WTC11 (cell line): ENCODE data around the gene TMEM258. TPM values are rescaled to one million over a fixed set of nuclear protein-coding genes. Genes with fewer than 3 reads are reported as not detected.

Experiments
- ATAC-seq: fragments of 200-7000 bp; cut with Tn5 transposase; 2 replicates; pipeline ENCODE4 v1.10.0; 2021; ENCODE audit warnings: mild to moderate bottlenecking, moderate library complexity
- CTCF ChIA-PET: fragments of 300-600 bp; sonication (Branson Sonifier 250); formaldehyde crosslinking; loops from one replicate; lab custom pipeline; 2021; ENCODE audit warnings: antibody characterized with exemption; lab: Charles Lee
- POLR2A ChIA-PET: fragments of 350-600 bp; sonication (Branson Sonifier 250); formaldehyde crosslinking; loops from one replicate; lab custom pipeline; 2021; ENCODE audit warnings: antibody characterized with exemption; lab: Charles Lee
- DNase-seq: peaks from one replicate; pipeline ENCODE4 v3.0.0; 2021; ENCODE audit warnings: low spot score
- H3K27ac Mint-ChIP-seq: 2 replicates; pipeline ENCODE4 v1.8.0; 2021; ENCODE audit warnings: mixed read lengths
- H3K27me3 Mint-ChIP-seq: 2 replicates; pipeline ENCODE4 v1.8.0; 2021; ENCODE audit warnings: low read depth, mild to moderate bottlenecking, moderate library complexity, mixed read lengths
- H3K36me3 Mint-ChIP-seq: 2 replicates; pipeline ENCODE4 v1.8.0; 2021; ENCODE audit warnings: mixed read lengths
- H3K4me1 Mint-ChIP-seq: 2 replicates; pipeline ENCODE4 v1.8.0; 2022; ENCODE audit warnings: mixed read lengths
- H3K4me3 Mint-ChIP-seq: 2 replicates; pipeline ENCODE4 v1.8.0; 2021; ENCODE audit warnings: mild to moderate bottlenecking, moderate library complexity, mixed read lengths
- H3K9me3 Mint-ChIP-seq: 2 replicates; pipeline ENCODE4 v1.8.0; 2021; ENCODE audit warnings: mixed read lengths
- E2F1 ChIP-seq: sonication (generic); formaldehyde crosslinking; IDR thresholded peaks from 2 replicates; pipeline ENCODE4 v1.8.0; 2022; ENCODE audit warnings: mild to moderate bottlenecking, missing genetic modification reagents
- ELF4 ChIP-seq: sonication (generic); formaldehyde crosslinking; IDR thresholded peaks from 2 replicates; pipeline ENCODE4 v1.8.1; 2022; ENCODE audit warnings: low read depth, mild to moderate bottlenecking, moderate library complexity, missing genetic modification reagents
- FOXP1 ChIP-seq: sonication (generic); formaldehyde crosslinking; IDR thresholded peaks from 2 replicates; pipeline ENCODE4 v1.8.0; 2022; ENCODE audit warnings: missing genetic modification reagents, mild to moderate bottlenecking, moderate library complexity, borderline replicate concordance
- GABPB1 ChIP-seq: sonication (generic); formaldehyde crosslinking; IDR thresholded peaks from 2 replicates; pipeline ENCODE4 v1.8.1; 2023; ENCODE audit warnings: mild to moderate bottlenecking, missing genetic modification reagents
- NR1H2 ChIP-seq: sonication (generic); formaldehyde crosslinking; IDR thresholded peaks from 2 replicates; pipeline ENCODE4 v1.9.0; 2021; ENCODE audit warnings: mild to moderate bottlenecking, moderate library complexity, missing genetic modification reagents
- PRDM15 ChIP-seq: sonication (generic); formaldehyde crosslinking; IDR thresholded peaks from 2 replicates; pipeline ENCODE4 v1.8.0; 2022; ENCODE audit warnings: missing genetic modification reagents
- PRRX2 ChIP-seq: fragments of 250-450 bp; sonication (Bioruptor Pico); IDR thresholded peaks from 2 replicates; pipeline ENCODE4 v1.8.0; 2021; ENCODE audit warnings: mild to moderate bottlenecking
- ZNF263 ChIP-seq: sonication (generic); formaldehyde crosslinking; IDR thresholded peaks from 2 replicates; pipeline ENCODE4 v1.8.1; 2022; ENCODE audit warnings: low read depth, mild to moderate bottlenecking, moderate library complexity, missing genetic modification reagents
- ZNF425 ChIP-seq: fragments of 250-450 bp; sonication (Bioruptor Pico); conservative IDR thresholded peaks from 2 replicates; pipeline ENCODE4 v1.9.0; 2021; ENCODE audit warnings: mild to moderate bottlenecking
- ZNF532 ChIP-seq: fragments of 250-450 bp; sonication (Bioruptor Pico); IDR thresholded peaks from 2 replicates; pipeline ENCODE4 v1.9.0; 2021; ENCODE audit warnings: mild to moderate bottlenecking, borderline replicate concordance
- total RNA-seq: library from RNA; stranded (reverse); gene quantifications from 3 replicates; pipeline ENCODE4 v1.2.3, GENCODE V29; 2021
- TF ChIP-seq, protein P1 (sequence below): sonication (generic); formaldehyde crosslinking; IDR thresholded peaks from 2 replicates; pipeline ENCODE4 v1.8.1; 2023; ENCODE audit warnings: mild to moderate bottlenecking, missing genetic modification reagents
- TF ChIP-seq, protein P2 (sequence below): fragments of 200-600 bp; IDR thresholded peaks from 2 replicates; pipeline ENCODE4 v1.8.0; 2022; ENCODE audit warnings: antibody characterized with exemption

Gene TMEM258
- total RNA-seq, 1 experiment from 2014 or later: 175 TPM

DNA sequence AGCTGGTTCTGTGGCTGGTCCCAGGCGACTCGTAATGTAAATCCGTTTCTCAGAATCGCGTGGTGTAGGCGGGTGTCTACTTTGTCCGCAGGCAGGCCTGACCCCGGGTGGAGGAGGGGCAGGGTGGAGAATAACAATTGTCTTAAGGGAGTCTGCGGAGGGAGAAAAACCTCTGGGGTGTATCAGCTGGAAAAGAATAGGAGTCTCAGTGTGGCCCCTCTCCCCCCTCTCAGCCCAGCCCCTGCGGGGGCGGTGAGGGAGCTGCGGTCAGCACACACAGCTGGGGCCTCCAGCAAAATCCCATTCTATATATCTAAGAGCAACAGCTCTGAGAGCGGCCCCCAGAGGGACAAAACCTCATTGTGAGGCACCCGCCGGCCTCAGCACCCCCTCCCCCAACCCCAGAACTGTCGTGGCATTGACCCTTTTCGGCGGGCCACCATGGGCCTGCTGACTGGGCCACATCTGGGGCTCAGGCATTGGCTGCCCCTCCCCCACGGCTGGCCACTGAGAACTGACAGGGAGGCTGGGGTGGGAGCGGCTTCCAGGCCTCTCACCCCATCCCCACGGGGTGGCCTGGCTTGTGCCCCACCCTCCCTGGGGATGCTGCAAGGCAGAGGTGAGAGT is 42.7 kb downstream of the TMEM258 start:
- POLR2A ChIA-PET: no interaction called here
- peaks cover 15% of the 10 kb centered on the region for H3K4me1 Mint-ChIP-seq

GRCh38 chr11:61747967-61748285 is 44.5 kb downstream of the TMEM258 start:
- H3K27me3 Mint-ChIP-seq: peaks cover 22% of the 10 kb centered on the region
- no peaks in the 10 kb centered on the region for H3K36me3 Mint-ChIP-seq
- peaks cover 10% of the 10 kb centered on the region for H3K4me1 Mint-ChIP-seq
- H3K9me3 Mint-ChIP-seq: no peaks in the 10 kb centered on the region
- POLR2A ChIA-PET: no interaction called here
- CTCF ChIA-PET: interaction anchor here (0.6 to 6.4 kb wide), 45 partner anchors 10 to 360 kb away, joined by 3 to 175 read pairs (median 7); partner anchors contain the start of genes FADS1, FEN1 and TMEM258
- ATAC-seq (no peak), DNase-seq (no peak)
- H3K27ac Mint-ChIP-seq: no peak overlapping the region
- no peak overlapping the region for H3K4me3 Mint-ChIP-seq
- no peak for TF ChIP-seq ZNF425 (CRISPR knock-in tag)

More for the DNA sequence above, 42.7 kb downstream of the TMEM258 start:
- H3K36me3 Mint-ChIP-seq: no peaks in the 10 kb centered on the region
- ATAC-seq (no peak), DNase-seq (peak; percentile 46)
- CTCF ChIA-PET: interaction anchor here (0.7 to 6.4 kb wide), 16 partner anchors 10 to 267 kb away, joined by 3 to 175 read pairs (median 4); partner anchors contain the start of genes FEN1 and TMEM258
- H3K27ac Mint-ChIP-seq: no peak overlapping the region
- H3K9me3 Mint-ChIP-seq: no peaks in the 10 kb centered on the region
- H3K4me3 Mint-ChIP-seq: no peak overlapping the region
- no peak for TF ChIP-seq ZNF263 (CRISPR knock-in tag)
- TF ChIP-seq, protein P1, sequence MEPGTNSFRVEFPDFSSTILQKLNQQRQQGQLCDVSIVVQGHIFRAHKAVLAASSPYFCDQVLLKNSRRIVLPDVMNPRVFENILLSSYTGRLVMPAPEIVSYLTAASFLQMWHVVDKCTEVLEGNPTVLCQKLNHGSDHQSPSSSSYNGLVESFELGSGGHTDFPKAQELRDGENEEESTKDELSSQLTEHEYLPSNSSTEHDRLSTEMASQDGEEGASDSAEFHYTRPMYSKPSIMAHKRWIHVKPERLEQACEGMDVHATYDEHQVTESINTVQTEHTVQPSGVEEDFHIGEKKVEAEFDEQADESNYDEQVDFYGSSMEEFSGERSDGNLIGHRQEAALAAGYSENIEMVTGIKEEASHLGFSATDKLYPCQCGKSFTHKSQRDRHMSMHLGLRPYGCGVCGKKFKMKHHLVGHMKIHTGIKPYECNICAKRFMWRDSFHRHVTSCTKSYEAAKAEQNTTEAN: no peak
- no peak for TF ChIP-seq NR1H2 (CRISPR knock-in tag)
- TF ChIP-seq ELF4 (CRISPR knock-in tag): no peak
- no peak for TF ChIP-seq E2F1 (CRISPR knock-in tag)
- TF ChIP-seq FOXP1 (CRISPR knock-in tag): no peak
- no peak for TF ChIP-seq PRRX2 (CRISPR knock-in tag)
- TF ChIP-seq ZNF532 (CRISPR knock-in tag): no peak
- H3K27me3 Mint-ChIP-seq: peaks cover 37% of the 10 kb centered on the region

- Mint-ChIP-seq H3K4me3 (no peak overlapping the region), H3K4me1 (peaks cover 10% of the 10 kb centered on the region), H3K27me3 (peaks cover 20% of the 10 kb centered on the region), H3K27ac (no peak overlapping the region), H3K9me3 (no peaks in the 10 kb centered on the region), H3K36me3 (no peaks in the 10 kb centered on the region)
- peak; percentile 88 for DNase-seq
- POLR2A ChIA-PET: no interaction called here
- ATAC-seq: peak; percentile 81
- CTCF ChIA-PET: interaction anchor here (0.5 to 6.4 kb wide), 56 partner anchors 9 to 361 kb away, joined by 3 to 175 read pairs (median 5); partner anchors contain the start of genes FADS1, FEN1, LRRC10B and TMEM258
- TF ChIP-seq GABPB1 (CRISPR knock-in tag) (peak; percentile 47; the same call in 1 of the 2 replicates), E2F1 (CRISPR knock-in tag) (no peak), PRDM15 (no peak)
- TF ChIP-seq, protein P2, sequence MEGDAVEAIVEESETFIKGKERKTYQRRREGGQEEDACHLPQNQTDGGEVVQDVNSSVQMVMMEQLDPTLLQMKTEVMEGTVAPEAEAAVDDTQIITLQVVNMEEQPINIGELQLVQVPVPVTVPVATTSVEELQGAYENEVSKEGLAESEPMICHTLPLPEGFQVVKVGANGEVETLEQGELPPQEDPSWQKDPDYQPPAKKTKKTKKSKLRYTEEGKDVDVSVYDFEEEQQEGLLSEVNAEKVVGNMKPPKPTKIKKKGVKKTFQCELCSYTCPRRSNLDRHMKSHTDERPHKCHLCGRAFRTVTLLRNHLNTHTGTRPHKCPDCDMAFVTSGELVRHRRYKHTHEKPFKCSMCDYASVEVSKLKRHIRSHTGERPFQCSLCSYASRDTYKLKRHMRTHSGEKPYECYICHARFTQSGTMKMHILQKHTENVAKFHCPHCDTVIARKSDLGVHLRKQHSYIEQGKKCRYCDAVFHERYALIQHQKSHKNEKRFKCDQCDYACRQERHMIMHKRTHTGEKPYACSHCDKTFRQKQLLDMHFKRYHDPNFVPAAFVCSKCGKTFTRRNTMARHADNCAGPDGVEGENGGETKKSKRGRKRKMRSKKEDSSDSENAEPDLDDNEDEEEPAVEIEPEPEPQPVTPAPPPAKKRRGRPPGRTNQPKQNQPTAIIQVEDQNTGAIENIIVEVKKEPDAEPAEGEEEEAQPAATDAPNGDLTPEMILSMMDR: peak; percentile 85
Observed at GRCh38 chr11:61747192-61747966, 45.0 kb downstream of the TMEM258 start.
